ENCODE results near the gene CDHR5.

The CDHR5 gene

DNA sequence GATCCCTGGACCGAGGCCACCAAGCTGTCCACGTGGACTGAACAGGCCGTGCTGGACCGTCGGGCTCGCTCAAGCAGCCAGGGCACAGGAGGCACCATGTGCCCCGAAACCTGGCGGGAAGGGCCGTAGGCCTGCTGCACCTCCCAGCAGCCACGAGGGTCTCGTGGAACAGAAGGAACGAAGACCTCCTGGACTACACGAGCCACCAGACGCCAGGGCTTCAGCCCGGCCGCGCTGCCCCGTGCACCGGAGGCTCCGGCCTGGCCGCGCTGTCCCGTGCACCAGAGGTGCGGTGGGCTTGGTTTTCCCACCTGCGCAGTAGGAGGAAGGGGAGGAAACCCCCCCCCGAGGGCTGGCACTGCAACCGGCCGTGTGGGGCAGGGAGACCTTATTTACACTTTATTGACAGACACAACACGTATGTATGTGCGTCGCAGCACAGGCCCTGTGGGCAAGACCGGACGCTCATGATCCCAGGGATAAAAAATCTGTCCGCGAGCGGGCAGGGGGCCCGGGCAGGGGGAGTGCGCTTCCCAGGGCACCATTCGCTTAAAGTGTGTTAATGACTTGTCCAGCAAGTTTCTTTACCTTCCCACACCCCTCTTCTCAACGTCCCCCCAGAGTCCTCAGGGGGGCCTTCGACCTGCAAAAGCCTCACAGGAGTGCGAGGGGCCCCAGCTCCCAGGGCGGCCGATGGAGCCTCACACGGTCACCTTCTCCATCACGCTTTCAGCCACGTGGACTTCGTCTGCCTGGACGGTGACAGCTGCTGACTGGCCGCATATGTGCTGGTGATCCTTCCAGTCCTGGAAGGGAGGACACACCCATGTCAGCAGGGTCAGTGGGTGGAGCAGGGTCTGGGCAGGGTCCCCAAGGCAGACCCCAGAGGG lies 19.3 kb upstream of the CDHR5 start:
- no peak for DNase-seq (ENCODE audit: low spot score)

DNA sequence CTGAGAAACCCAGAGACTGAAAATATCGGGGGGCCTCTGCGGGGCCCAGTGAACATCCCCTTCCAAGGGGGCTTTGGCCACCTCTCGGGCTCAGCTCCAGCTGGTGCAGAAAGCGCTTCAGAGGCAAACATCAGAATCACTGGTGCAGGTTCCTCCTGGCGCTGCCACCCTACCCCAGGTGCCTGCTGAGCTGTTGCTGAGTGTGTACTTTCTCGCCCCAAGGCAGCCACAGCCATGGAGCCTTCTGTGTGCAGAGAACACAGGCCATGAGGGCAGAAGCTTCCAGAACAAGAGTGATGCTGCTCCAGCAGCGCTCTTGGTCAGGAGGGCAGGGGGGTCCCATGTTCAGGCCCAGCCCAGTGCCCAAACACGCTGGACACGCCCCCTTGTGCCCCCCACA lies 18.6 kb upstream of the CDHR5 start:
- DNase-seq (ENCODE audit: low spot score): no peak

DNA sequence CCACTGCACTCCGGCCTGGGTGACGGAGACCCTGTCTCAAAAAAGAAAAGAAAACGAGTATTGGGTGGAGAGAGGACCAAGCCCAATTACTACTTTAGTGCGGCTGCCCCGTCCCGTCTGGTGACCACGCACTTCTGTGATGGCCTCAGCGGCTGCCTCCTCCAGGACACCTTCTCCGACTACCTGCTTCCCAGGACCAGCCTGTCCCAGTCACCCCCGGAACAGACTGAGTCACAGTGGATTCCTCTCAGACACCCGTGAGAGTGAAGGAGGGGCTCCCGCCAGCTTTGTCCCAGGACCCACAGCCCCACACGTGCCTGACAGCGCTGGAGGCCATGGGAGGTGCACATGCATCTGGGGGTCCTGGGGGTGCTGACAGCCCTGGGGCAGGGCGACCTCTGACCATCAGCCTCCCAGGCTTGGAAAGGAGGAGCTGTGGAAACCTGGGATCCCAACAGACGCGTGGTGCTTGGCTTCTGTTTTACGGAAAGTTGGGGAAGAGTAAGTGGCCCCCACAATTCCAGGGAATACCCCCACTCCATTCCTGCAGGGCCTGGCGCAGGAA lies 17.1 kb upstream of the CDHR5 start:
- DNase-seq (ENCODE audit: low spot score): no peak

DNA sequence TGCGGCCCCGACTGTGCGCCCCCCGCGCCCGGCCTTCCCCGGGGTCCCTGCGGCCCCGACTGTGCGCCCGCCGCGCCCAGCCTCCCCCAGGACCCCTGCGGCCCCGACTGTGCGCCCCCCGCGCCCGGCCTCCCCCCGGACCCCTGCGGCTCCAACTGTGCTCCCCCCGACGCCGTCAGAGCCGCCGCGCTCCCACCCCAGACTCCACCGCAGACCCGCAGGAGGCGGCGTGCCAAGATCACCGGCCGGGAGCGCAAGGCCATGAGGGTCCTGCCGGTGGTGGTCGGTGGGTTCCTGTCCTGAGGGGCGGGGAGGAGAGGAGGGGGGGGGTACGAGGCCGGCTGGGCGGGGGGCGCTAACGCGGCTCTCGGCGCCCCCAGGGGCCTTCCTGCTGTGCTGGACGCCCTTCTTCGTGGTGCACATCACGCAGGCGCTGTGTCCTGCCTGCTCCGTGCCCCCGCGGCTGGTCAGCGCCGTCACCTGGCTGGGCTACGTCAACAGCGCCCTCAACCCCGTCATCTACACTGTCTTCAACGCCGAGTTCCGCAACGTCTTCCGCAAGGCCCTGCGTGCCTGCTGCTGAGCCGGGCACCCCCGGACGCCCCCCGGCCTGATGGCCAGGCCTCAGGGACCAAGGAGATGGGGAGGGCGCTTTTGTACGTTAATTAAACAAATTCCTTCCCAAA lies 15.4 kb upstream of the CDHR5 start:
- no peak for DNase-seq (ENCODE audit: low spot score)

DNA sequence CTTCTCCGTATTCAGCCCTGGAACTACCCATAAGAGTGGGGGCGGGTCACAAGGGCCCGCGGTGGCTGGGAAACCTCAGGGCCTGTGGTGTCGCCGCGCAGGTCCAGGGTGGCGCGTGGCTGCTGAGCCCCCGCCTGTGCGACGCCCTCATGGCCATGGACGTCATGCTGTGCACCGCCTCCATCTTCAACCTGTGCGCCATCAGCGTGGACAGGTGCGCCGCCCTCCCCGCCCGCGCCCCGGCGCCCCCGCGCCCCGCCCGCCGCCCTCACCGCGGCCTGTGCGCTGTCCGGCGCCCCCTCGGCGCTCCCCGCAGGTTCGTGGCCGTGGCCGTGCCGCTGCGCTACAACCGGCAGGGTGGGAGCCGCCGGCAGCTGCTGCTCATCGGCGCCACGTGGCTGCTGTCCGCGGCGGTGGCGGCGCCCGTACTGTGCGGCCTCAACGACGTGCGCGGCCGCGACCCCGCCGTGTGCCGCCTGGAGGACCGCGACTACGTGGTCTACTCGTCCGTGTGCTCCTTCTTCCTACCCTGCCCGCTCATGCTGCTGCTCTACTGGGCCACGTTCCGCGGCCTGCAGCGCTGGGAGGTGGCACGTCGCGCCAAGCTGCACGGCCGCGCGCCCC lies 14.7 kb upstream of the CDHR5 start:
- no peak for DNase-seq (ENCODE audit: low spot score)

DNA sequence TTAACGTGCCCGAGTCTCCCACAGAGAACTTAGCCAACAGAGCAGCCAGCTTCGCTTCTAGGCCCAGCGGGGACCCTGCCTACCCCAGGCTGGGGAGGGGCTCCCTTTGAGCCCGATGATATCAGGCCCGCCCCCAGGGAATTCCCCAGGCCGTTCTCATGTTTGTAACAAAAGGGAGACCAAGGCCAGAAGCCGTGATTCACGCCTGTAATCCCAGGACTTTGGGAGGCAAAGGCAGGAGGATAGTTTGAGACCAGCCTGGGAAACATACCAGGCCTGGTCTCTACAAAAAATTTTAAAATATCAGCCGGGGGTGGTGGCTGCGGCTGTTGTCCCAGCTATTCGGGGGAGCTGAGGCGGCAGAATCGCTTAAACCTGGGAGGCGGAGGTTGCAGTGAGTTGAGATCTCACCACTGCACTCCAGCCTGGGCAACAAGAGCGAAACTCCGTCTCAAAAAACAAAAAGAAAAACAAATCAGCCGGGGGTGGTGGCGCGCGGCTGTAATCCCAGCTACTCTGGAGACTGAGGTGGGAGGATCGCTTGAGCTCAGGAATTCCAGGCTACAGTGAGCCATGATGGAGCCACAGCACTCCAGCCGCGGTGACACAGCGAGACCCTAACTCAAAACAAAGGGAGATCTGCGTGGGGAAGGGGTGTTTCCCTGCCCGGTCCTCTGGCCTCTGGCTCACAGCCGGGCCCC lies 14.0 kb upstream of the CDHR5 start:
- no peak for DNase-seq (ENCODE audit: low spot score)

DNA sequence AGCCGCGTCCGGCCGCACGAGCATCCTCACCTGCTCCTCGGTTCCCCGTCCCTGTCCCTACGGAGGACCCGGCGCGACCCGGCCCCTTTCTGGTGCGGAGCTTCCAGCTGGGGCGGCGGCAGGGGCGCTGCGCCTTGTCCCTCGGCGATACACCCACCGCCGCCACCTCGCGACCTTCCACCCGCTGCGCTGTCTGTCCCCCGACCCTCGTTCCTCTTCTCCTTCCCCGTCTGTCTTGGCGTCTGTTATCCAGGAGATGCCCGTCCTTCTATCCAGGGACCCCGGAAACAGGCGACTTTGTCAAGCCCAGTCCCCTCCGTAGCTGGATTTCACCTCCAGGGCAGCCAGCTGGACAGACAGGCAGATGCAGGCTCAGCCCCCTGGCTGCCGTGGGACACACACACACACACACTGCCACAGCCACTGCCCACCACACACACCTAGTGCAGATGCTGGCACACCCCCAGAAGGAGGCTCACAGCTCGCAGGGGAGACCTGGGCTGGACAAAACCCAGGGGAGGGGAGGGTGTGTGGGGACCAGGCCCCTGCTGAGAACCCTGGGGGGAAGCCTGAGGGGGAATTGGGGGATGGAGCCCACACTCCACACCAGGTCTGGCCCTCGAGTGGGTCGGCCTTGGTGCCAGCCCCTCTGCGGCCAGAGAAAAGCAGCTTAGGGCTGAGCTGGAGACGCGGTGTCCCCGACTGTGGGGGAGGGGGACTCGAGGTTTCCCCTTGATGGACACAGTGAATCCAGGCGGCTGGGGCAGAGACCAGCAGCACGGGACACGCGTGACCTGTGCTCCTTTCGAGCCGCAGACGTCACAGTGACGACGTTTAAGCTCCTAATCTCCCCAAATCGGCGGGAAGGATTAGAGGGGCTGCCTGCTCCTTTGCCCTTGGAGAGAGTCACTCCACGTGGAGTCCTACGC lies 13.1 kb upstream of the CDHR5 start:
- no peak for DNase-seq (ENCODE audit: low spot score)

DNA sequence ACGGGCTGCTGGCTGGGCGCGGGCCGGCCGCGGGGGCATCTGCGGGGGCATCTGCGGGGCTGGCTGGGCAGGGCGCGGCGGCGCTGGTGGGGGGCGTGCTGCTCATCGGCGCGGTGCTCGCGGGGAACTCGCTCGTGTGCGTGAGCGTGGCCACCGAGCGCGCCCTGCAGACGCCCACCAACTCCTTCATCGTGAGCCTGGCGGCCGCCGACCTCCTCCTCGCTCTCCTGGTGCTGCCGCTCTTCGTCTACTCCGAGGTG lies 12.5 kb upstream of the CDHR5 start:
- DNase-seq (ENCODE audit: low spot score): no peak

DNA sequence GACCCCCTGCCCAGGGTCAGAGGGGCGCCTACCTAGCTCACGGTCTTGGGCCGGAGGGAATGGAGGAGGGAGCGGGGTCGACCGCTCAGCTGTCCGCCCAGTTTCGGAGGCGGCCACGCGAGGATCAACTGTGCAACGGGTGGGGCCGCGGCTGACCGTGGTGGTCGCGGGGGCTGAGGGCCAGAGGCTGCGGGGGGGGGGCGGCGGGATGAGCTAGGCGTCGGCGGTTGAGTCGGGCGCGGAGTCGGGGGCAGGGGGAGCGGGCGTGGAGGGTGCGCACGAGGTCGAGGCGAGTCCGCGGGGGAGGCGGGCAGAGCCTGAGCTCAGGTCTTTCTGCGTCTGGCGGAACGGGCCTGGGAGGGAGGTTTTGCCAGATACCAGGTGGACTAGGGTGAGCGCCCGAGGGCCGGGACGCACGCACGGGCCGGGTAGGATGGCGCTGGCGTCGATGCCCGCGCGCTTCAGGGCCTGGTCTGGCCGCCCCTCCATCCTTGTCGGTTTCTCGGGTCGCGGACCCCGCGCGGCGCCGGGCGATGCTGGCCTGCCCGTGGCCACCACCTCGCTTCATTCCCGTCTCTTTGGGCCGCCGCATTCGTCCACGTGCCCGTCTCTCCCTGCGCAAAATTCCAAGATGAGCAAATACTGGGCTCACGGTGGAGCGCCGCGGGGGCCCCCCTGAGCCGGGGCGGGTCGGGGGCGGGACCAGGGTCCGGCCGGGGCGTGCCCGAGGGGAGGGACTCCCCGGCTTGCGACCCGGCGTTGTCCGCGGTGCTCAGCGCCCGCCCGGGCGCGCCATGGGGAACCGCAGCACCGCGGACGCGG lies 12.0 kb upstream of the CDHR5 start, which contains the start of gene DRD4:
DRD4 (plus strand) TSS at position 759 of the 822 bp plus-strand sequence; CDS start at position 795, 36 bp downstream.
- no peak for DNase-seq (ENCODE audit: low spot score)

DNA sequence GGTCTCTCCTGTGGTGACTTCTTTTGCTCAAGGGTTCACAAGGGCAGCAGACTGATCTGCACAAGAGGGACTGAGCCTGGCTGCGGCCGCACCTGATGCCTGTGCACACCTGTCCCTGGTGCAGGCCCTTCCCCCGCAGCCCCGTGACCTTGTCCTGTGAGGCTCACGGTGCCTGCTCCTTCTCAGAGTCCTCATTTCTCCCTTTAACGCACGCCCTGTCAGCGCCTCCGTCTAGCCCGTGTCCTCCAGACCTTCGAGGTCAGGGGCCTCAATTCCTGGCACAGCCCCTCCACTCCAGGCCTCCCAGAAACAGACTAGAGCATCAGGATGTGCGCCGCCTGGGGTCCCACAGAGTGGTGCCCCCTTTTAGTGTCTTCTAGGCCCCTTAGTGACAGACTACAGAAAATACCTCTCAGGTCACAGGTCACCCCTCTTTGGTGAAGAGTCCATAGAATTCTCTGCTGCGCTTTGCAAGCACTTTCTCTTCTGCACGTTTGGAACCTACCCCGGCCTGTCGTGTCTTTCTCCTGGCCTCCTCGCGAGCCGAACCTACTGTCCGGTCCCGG lies 11.3 kb upstream of the CDHR5 start:
- no peak for DNase-seq (ENCODE audit: low spot score)

DNA sequence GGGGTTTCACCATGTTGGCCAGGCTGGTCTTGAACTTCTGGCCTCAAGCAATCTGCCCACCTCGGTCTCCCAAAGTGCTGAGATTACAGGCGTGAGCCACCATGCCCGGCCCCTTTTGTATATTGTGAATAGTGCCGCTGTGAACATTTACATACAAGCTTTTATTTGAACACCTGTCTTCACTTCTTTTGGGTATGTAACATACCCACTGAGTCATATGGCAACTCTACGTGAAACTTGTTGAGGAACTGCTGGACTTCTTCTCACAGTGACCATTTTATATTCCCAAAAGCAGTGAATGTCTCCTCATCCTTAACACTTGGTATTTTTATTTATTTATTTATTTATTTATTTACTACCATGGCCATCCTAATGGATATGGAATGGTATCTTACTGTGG lies 6.1 kb upstream of the CDHR5 start:
- no peak for DNase-seq (ENCODE audit: low spot score)

DNA sequence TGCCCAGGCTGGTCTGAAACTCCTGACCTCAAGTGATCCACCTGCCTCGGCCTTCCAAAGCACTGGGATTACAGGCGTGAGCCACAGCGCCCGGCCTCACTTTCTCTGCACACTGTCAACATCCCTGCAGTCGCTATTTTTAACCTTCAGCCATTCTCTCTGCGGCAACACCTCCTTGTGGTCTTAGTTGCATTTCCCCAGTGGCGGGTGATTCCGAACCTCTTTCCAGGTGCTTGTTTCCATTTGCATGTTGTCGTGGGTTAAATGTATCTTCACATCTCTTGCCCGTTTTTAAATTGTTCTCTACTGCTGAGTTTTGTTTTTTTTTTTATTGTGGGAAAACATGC lies 4.5 kb upstream of the CDHR5 start:
- peak; percentile 55 for DNase-seq (ENCODE audit: low spot score)

DNA sequence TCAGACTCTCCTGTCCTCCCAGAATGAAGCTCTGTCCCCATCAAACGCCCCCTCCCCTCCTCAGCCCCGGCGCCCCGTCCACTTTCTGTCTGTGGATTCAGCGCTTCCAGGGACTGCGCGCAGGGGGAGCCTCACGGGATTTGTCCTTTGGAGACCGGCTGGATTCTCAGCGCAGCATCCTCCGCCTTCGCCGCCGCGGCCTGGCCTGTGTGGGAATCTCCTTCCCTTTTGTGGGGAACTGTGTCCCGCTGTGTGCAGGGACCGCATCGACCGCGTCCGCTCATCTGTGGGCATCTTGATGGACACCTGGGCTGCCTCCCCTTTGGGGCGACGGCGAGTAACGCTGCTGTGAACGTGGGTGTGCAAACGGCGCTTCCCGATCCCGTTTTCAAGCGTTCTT lies 3.3 kb upstream of the CDHR5 start:
- DNase-seq (ENCODE audit: low spot score): no peak

DNA sequence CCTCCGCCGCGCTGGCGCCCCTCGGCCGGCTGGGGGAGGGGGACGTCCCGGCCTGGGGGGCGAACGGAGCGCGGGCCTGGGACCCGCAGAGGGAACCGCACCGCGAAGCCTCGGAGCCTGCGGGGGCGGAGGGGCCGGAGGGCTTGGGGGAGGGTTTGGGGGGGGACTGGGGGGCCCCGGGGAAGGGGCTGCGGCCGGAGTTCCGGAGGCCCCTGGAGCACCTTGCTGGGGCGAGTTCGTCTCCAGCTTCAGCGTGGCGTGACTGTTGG lies 2.5 kb upstream of the CDHR5 start:
- no peak for DNase-seq (ENCODE audit: low spot score)

DNA sequence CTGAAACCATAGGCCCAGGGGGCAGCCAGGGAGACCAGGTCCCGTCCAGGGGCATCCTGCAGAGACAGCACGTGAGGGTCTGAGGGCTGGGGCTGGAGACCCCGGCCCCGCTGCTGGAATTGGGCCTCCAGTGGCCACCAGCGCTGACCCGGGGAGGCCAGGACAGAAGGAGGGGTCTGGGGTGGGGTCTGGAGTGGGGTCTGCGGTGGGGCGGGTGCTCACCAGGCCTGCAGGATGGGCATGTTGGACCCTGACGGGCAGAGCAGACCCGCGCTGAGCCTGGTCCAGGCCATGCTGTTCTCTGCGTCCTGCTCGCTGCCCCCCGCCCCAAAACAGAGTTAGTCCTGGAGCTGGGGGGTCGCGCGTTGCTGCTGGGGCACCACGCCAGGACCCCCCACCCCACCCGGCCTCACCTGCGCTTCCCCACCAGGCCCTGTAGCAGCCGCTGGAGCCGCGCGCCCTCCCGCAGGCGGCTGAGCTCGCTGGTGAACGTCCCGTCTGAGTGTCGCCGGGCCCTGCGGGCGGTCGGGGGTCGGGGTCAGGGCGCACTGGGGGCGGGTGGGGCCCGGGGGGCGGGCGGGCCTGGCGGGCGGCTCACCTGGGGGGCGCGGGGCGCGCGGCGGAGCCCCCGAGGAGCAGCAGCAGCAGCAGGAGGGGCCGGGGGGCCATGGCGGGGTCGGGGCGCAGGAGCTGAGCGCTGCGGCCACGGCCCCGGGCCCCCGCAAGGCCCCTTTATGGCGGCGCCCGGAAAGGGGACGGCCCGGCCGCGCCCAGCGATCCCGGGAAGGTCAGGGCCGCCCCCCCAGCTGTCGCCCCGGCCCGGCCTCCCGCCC lies 1.9 kb upstream of the CDHR5 start, which contains the start of gene SCT:
SCT (minus strand) TSS at position 707 of the 833 bp plus-strand sequence; CDS start at position 669, 38 bp downstream.
- DNase-seq (ENCODE audit: low spot score): no peak

DNA sequence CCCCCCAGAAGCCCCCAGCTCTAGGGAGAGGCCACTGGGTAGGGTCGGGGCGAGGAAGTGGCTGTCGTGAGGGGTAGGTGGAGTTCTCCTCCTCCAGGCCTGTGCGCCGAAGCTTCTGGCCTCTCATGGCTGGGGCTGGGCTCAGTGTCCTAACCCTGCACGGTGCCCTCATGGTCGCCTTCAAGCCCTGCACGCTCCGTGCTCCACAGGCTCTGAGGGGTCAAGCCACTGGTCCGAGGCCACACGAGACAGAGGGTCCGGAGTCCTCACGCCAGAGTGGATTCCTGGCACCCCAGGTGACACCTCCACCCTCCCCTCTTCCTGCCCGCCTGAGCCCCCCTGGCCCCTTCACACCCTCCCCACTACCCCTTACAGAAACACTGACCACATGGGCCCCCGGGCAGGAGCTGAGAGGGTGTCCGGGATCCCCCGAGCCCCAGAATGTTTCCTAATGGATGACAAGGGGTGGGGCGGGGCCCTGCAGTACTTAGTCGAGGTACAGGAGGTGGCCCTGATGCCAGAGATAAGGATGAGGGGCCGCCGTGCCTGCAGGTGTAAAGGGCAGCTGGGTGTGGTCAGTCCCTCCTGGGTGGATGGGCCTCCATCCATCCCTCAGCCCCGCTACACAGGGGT lies 997 bp upstream of the CDHR5 start:
- DNase-seq (ENCODE audit: low spot score): no peak

DNA sequence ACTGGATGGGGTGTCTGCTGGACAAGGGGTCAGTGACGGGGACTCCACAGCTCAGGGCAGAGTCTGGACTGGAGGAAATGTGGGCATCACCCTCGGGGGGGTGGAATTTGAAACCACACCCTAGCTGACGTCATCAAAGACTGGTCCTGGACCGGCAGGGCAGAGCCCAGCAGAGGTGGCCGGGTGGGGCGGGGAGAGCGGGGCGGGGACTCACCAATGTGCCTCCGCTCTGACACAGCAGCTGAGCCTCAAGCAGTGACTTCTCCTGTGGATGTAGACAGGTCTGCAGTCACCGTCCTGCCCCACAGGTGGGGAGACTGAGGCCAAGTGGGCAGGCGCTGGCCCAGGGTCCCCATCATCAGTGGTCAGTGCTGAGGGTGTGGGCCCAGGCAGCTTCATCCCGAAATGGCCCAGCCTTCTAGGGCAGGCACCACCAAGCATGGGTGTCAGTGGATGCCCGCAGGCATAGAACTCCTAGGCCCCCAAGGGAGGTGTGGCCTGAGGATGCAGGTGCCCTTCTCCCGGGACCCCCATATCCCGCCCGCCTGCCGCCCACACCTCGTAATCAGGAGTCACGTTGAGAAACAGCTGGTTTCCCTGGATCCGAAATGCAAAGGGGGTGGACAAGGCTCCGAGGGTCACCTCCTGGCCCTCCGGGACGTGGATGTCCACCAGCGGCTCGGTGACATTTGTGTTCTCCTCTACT lies 603 bp downstream of the CDHR5 start:
- DNase-seq (ENCODE audit: low spot score): no peak

DNA sequence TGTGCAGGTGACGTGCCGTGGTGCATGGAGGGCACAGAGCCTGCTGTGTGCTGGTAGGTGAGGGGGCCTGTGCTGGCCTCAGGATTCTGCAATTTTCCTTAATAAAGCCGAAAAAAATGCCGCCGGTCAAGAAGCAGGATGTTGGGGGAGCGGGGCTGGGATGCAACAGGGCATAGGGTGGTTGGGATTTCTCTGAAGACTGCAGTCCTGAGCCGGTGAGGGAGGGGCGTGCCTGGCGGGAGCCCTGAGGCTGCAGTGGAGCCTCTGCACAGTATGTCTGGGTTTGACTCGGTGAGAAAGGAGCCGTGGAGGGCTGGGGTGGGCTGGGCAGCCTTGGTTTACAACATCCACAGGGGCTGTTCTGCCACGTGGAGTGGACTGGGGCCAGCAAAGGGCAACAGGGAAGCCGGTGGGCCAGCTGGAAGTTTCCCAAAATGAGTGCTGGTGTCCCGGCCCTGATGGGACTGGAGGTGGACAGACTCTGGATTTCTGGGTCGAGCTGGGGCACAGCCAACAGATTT lies 1.3 kb downstream of the CDHR5 start:
- DNase-seq (ENCODE audit: low spot score): no peak

All from cerebellar cortex (tissue), 1 donor.